ENCODE results near the gene EMILIN2. TPM values are rescaled to one million over a fixed set of nuclear protein-coding genes. Genes with fewer than 3 reads are reported as not detected.
"Not testable (repeated sequence)": the region's sequence is repeated elsewhere in the genome, so short reads cannot be mapped to it uniquely, and the experiment has no call there.

EMILIN2 gene
- 10 to 100 TPM; 21.4 to 23.0 TPM for total RNA-seq

GRCh38 chr18:2846636-2847316 lies at the start of gene EMILIN2:
EMILIN2 (plus strand) TSS chr18:2847006; CDS start chr18:2847189, 183 bp downstream.
- ChIA-PET CTCF (interaction anchor here (1.1 kb wide), 1 partner anchor 37 kb away, joined by 3 read pairs; no protein-coding TSS in a partner anchor), POLR2A (no interaction called here)
- Mint-ChIP-seq H3K4me3 (peak within 1 kb of the TSS; percentile 82), H3K9me3 (no peaks in the 10 kb centered on the region), H3K27me3 (peaks cover 62% of the 10 kb centered on the region), H3K36me3 (ENCODE audit: low read depth) (no peaks in the 10 kb centered on the region), H3K4me1 (peaks cover 16% of the 10 kb centered on the region), H3K27ac (no peak within 1 kb of the TSS)
- DNase-seq = peak; percentile 31

- H3K27ac Mint-ChIP-seq = peak overlapping the region; percentile 6
- H3K4me3 Mint-ChIP-seq = no peak overlapping the region
- H3K4me1 Mint-ChIP-seq = no peaks in the 10 kb centered on the region
- ChIA-PET CTCF (no interaction called here), POLR2A (no interaction called here)
- no peaks in the 10 kb centered on the region for H3K9me3 Mint-ChIP-seq
- DNase-seq = no peak
- peaks cover 70% of the 10 kb centered on the region for H3K36me3 Mint-ChIP-seq (ENCODE audit: low read depth)
- no peaks in the 10 kb centered on the region for H3K27me3 Mint-ChIP-seq
Measured at GRCh38 chr18:2797951-2798350, 48.9 kb upstream of the EMILIN2 start.

GRCh38 chr18:2799369-2799768 lies 47.4 kb upstream of the EMILIN2 start:
- no peak for DNase-seq
- Mint-ChIP-seq H3K36me3 (ENCODE audit: low read depth) (peaks cover 76% of the 10 kb centered on the region), H3K27me3 (no peaks in the 10 kb centered on the region), H3K9me3 (no peaks in the 10 kb centered on the region), H3K27ac (no peak overlapping the region), H3K4me3 (no peak overlapping the region), H3K4me1 (no peaks in the 10 kb centered on the region)
- ChIA-PET CTCF (no interaction called here), POLR2A (no interaction called here)

- POLR2A ChIA-PET = no interaction called here
Measured at GRCh38 chr18:2805970-2806943, 40.5 kb upstream of the EMILIN2 start.

GRCh38 chr18:2808640-2809039 lies 38.2 kb upstream of the EMILIN2 start:
- POLR2A ChIA-PET, H3K27me3 Mint-ChIP-seq, H3K27ac Mint-ChIP-seq, H3K4me3 Mint-ChIP-seq, DNase-seq, H3K4me1 Mint-ChIP-seq: not testable (repeated sequence)
- H3K9me3 Mint-ChIP-seq = peaks cover 13% of the 10 kb centered on the region
- peaks cover 32% of the 10 kb centered on the region for H3K36me3 Mint-ChIP-seq (ENCODE audit: low read depth)
- CTCF ChIA-PET = interaction anchor here (0.7 kb wide), 1 partner anchor 451 kb away, joined by 5 read pairs; no protein-coding TSS in a partner anchor

More at GRCh38 chr18:2805970-2806943, 40.5 kb upstream of the EMILIN2 start:
- Mint-ChIP-seq H3K27ac (no peak overlapping the region), H3K36me3 (ENCODE audit: low read depth) (peaks cover 48% of the 10 kb centered on the region), H3K4me3 (no peak overlapping the region), H3K4me1 (no peaks in the 10 kb centered on the region), H3K9me3 (peaks cover 11% of the 10 kb centered on the region), H3K27me3 (no peaks in the 10 kb centered on the region)
- DNase-seq = no peak
- CTCF ChIA-PET = interaction anchor here (1.4 kb wide), 1 partner anchor 87 kb away, joined by 3 read pairs; no protein-coding TSS in a partner anchor

DNA sequence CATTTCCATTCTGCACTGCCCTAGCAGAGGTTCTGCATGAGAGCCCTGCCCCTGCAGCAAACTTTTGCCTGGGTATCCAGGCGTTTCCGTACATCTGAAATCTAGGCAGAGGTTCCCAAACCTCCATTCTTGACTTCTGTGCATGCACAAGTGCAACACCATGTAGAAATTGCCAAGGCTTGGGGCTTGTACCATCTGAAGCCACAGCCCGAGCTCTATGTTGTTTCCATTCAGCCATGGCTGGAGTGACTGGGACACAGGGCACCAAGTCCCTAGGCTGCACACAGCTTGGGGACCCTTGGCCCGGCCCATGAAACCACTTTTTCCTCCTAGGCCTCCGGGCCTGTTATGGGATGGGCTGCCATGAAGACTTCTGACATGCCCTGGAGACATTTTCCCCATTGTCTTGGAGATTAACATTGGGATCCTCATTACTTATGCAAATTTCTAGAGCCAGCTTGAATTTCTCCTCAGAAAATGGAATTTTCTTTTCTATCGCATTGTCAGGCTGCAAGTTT lies 37.1 kb upstream of the EMILIN2 start:
- Mint-ChIP-seq H3K9me3 (peaks cover 16% of the 10 kb centered on the region), H3K36me3 (ENCODE audit: low read depth) (peaks cover 24% of the 10 kb centered on the region)
- H3K27ac Mint-ChIP-seq, DNase-seq, H3K27me3 Mint-ChIP-seq, H3K4me1 Mint-ChIP-seq, POLR2A ChIA-PET, H3K4me3 Mint-ChIP-seq, CTCF ChIA-PET: not testable (repeated sequence)

- Mint-ChIP-seq H3K27me3 (peaks cover 4% of the 10 kb centered on the region), H3K36me3 (ENCODE audit: low read depth) (peaks cover 12% of the 10 kb centered on the region), H3K9me3 (peaks cover 20% of the 10 kb centered on the region), H3K4me1 (no peaks in the 10 kb centered on the region), H3K27ac (no peak overlapping the region), H3K4me3 (no peak overlapping the region)
- POLR2A ChIA-PET = no interaction called here
- CTCF ChIA-PET = no interaction called here
- no peak for DNase-seq
Measured at GRCh38 chr18:2811416-2811815, 35.4 kb upstream of the EMILIN2 start.

GRCh38 chr18:2814928-2815327 lies 31.9 kb upstream of the EMILIN2 start:
- peaks cover 15% of the 10 kb centered on the region for H3K9me3 Mint-ChIP-seq
- H3K27ac Mint-ChIP-seq = no peak overlapping the region
- ChIA-PET CTCF (no interaction called here), POLR2A (no interaction called here)
- H3K36me3 Mint-ChIP-seq (ENCODE audit: low read depth) = no peaks in the 10 kb centered on the region
- DNase-seq = no peak
- peaks cover 4% of the 10 kb centered on the region for H3K27me3 Mint-ChIP-seq
- no peak overlapping the region for H3K4me3 Mint-ChIP-seq
- H3K4me1 Mint-ChIP-seq = no peaks in the 10 kb centered on the region

DNA sequence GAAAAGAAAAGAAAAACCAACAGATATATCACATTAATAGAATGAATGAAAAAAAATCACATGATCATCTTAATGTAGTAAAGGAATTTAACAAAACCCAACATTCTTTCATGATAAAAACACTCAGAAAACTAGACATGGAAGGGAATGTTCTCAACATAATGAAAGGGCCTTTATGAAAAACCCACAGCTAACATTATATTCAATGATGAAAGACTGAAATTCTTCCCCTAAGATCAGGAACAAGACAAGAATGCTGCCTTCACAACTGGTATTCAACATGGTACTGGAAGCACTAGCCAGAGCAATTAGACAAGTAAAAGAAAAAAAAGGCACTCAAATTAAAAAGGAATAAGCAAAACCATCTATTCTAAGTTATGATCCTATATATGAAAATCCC lies 28.5 kb upstream of the EMILIN2 start:
- no peak overlapping the region for H3K27ac Mint-ChIP-seq
- H3K4me3 Mint-ChIP-seq = no peak overlapping the region
- H3K9me3 Mint-ChIP-seq = peaks cover 7% of the 10 kb centered on the region
- H3K4me1 Mint-ChIP-seq = no peaks in the 10 kb centered on the region
- POLR2A ChIA-PET = interaction anchor here (1.0 kb wide), 1 partner anchor 163 kb away, joined by 3 read pairs; the partner anchor contains the start of gene SMCHD1
- H3K36me3 Mint-ChIP-seq (ENCODE audit: low read depth) = no peaks in the 10 kb centered on the region
- CTCF ChIA-PET = no interaction called here
- peaks cover 4% of the 10 kb centered on the region for H3K27me3 Mint-ChIP-seq
- no peak for DNase-seq

GRCh38 chr18:2821695-2822094 lies 25.1 kb upstream of the EMILIN2 start:
- POLR2A ChIA-PET = no interaction called here
- CTCF ChIA-PET = no interaction called here
- DNase-seq = no peak

GRCh38 chr18:2822213-2822921 lies 24.4 kb upstream of the EMILIN2 start:
- POLR2A ChIA-PET = no interaction called here
- CTCF ChIA-PET = interaction anchor here (0.6 kb wide), 1 partner anchor 186 kb away, joined by 3 read pairs; no protein-coding TSS in a partner anchor
- no peaks in the 10 kb centered on the region for H3K36me3 Mint-ChIP-seq (ENCODE audit: low read depth)
- H3K9me3 Mint-ChIP-seq = peaks cover 2% of the 10 kb centered on the region
- no peak overlapping the region for H3K27ac Mint-ChIP-seq
- H3K4me3 Mint-ChIP-seq = no peak overlapping the region
- DNase-seq = no peak
- H3K4me1 Mint-ChIP-seq = no peaks in the 10 kb centered on the region
- H3K27me3 Mint-ChIP-seq = peaks cover 5% of the 10 kb centered on the region

More at GRCh38 chr18:2821695-2822094, 25.1 kb upstream of the EMILIN2 start:
- Mint-ChIP-seq H3K4me3 (no peak overlapping the region), H3K36me3 (ENCODE audit: low read depth) (no peaks in the 10 kb centered on the region), H3K9me3 (peaks cover 2% of the 10 kb centered on the region), H3K4me1 (no peaks in the 10 kb centered on the region), H3K27me3 (peaks cover 5% of the 10 kb centered on the region), H3K27ac (no peak overlapping the region)

DNA sequence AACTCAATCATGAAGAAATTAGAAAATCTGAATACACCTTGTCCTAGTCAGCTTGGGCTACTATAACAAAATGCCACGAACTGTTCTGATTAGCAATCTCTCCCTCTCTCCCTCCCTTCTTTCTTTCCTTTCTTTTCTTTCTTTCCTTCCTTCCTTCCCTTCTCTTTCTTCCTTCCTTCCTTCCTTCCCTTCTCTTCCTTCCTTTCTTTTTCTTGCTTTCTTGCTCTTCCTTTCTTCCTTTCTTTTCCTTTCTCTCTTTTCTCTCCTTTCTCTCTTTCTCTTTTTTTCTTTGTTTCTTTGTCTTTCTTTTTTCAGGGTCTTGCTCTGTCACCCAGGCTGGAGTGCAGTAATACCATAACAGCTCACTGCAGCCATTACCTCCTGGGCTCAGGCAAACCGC lies 23.6 kb upstream of the EMILIN2 start:
- H3K9me3 Mint-ChIP-seq = peaks cover 2% of the 10 kb centered on the region
- DNase-seq = no peak
- ChIA-PET CTCF (no interaction called here), POLR2A (no interaction called here)
- H3K27ac Mint-ChIP-seq = no peak overlapping the region
- H3K4me3 Mint-ChIP-seq = no peak overlapping the region
- H3K27me3 Mint-ChIP-seq = peaks cover 5% of the 10 kb centered on the region
- no peaks in the 10 kb centered on the region for H3K4me1 Mint-ChIP-seq
- no peaks in the 10 kb centered on the region for H3K36me3 Mint-ChIP-seq (ENCODE audit: low read depth)

GRCh38 chr18:2823966-2824365 lies 22.8 kb upstream of the EMILIN2 start:
- no peak overlapping the region for H3K4me3 Mint-ChIP-seq
- H3K27ac Mint-ChIP-seq = no peak overlapping the region
- ChIA-PET POLR2A (no interaction called here), CTCF (no interaction called here)
- H3K9me3 Mint-ChIP-seq = peaks cover 2% of the 10 kb centered on the region
- no peaks in the 10 kb centered on the region for H3K36me3 Mint-ChIP-seq (ENCODE audit: low read depth)
- peaks cover 5% of the 10 kb centered on the region for H3K27me3 Mint-ChIP-seq
- DNase-seq = no peak
- H3K4me1 Mint-ChIP-seq = no peaks in the 10 kb centered on the region

Data from activated CD4-positive, alpha-beta memory T cell treated with anti-CD3 and anti-CD28 coated beads, Interleukin-2, amount 10 ng/mL, durations not matched to agents 7 days and 5 days (primary cell).